GM23248 (cell line): Measurements from ENCODE around the gene LECT2.

Source experiments
- EZH2 ChIP-seq: fragments of 200-600 bp; sonication (generic); IDR thresholded peaks from 2 replicates; pipeline ENCODE4 v1.6.1; 2018; ENCODE audit warnings: antibody characterized with exemption, mild to moderate bottlenecking; ENCODE audit not compliant: insufficient read depth, poor library complexity, severe bottlenecking
- EZH2phosphoT487 ChIP-seq: fragments of 200-600 bp; sonication (generic); IDR thresholded peaks from 2 replicates; pipeline ENCODE4 v1.6.1; 2018; ENCODE audit warnings: antibody characterized with exemption, moderate library complexity, mild to moderate bottlenecking, low read depth; ENCODE audit not compliant: insufficient read depth

DNA sequence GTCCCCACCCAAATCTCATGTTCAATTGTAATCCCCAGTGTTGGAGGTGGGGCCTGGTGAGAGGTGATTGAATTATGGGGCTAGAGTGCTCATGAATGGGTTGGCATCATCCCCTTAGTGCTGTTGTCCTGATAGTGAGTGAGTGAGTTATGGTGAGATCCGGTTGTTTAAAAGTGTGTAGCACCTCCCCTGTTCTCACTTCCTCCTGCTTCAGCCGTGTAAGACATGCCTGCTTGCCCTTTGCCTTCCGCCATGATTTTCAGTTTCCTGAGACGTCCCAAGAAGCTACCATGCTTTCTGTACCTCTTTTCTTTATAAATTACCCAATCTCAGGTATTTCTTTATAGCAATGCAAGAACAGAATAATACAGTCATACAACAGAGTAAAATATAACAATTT is 742 bp upstream of the LECT2 start:
- TF ChIP-seq EZH2 (no peak), EZH2phosphoT487 (no peak)
